NT2/D1 (cell line): Measurements from ENCODE around the gene INTS2.

Experiments
- DNase-seq: peaks from one replicate; pipeline ENCODE4 v3.0.0-alpha.2; 2011; ENCODE audit warnings: low read depth, low spot score
- H3K27me3 ChIP-seq: 2 replicates; pipeline ENCODE4 v1.6.0; 2011; ENCODE audit warnings: mild to moderate bottlenecking; ENCODE audit not compliant: insufficient read length, insufficient read depth
- H3K36me3 ChIP-seq: 2 replicates; pipeline ENCODE4 v1.6.1; 2011; ENCODE audit warnings: mild to moderate bottlenecking, low read length, mixed read lengths; ENCODE audit not compliant: insufficient read depth, insufficient read length
- H3K4me1 ChIP-seq: 2 replicates; pipeline ENCODE4 v1.5.1; 2011; ENCODE audit not compliant: insufficient read depth, insufficient read length
- H3K4me3 ChIP-seq: 2 replicates; pipeline ENCODE4 v1.5.1; 2011; ENCODE audit warnings: low read depth; ENCODE audit not compliant: insufficient read length
- H3K9ac ChIP-seq: 2 replicates; pipeline ENCODE4 v1.6.0; 2011; ENCODE audit warnings: low read depth; ENCODE audit not compliant: insufficient read length
- H3K9me3 ChIP-seq: 2 replicates; pipeline ENCODE4 v1.5.1; 2011; ENCODE audit warnings: mild to moderate bottlenecking, low read length; ENCODE audit not compliant: insufficient read depth
- SUZ12 ChIP-seq: IDR thresholded peaks from 2 replicates; pipeline ENCODE4 v1.6.1; 2011; ENCODE audit not compliant: insufficient read length, insufficient read depth; ENCODE audit errors: extremely low read depth
- YY1 ChIP-seq: IDR thresholded peaks from 2 replicates; pipeline ENCODE4 v1.6.1; 2011; ENCODE audit not compliant: insufficient read length, insufficient read depth
- ZNF274 ChIP-seq: IDR thresholded peaks from 2 replicates; pipeline ENCODE4 v1.6.1; 2011; ENCODE audit warnings: mild to moderate bottlenecking, low read depth, low read length

INTS2 gene

DNA sequence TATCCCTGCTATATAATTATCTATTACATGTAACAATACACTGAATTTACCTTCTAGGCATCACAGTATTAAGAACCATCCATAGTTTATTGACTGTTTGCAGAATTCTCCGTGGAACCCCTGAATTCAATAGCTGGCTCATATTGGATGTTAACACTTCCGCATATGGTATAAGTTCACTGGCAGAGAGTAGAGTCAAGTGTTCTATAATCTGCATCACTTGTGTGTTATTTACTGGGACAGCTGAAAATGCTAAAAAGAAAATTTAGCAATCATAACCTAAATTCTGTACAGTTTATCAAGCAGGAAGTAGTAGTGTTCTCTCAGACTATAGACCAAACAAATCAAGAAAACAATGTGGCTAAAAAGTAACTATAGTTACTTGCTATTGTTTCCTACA is 49.9 kb downstream of the INTS2 start:
- H3K36me3 ChIP-seq, result peaks cover 28% of the 10 kb centered on the region
- no peaks in the 10 kb centered on the region for H3K27me3 ChIP-seq
- no peaks in the 10 kb centered on the region for H3K4me1 ChIP-seq
- no peaks in the 10 kb centered on the region for H3K9me3 ChIP-seq
- no peak overlapping the region for H3K4me3 ChIP-seq
- DNase-seq, result no peak
- no peak for TF ChIP-seq ZNF274
- no peak for TF ChIP-seq SUZ12
- TF ChIP-seq YY1, result no peak
- H3K9ac ChIP-seq, result no peak overlapping the region

GRCh38 chr17:61875804-61876203 is 52.0 kb downstream of the INTS2 start:
- no peaks in the 10 kb centered on the region for H3K27me3 ChIP-seq
- TF ChIP-seq SUZ12 (no peak), ZNF274 (no peak), YY1 (no peak)
- peaks cover 39% of the 10 kb centered on the region for H3K36me3 ChIP-seq
- no peak for DNase-seq
- no peak overlapping the region for H3K9ac ChIP-seq
- H3K9me3 ChIP-seq, result no peaks in the 10 kb centered on the region
- no peak overlapping the region for H3K4me3 ChIP-seq
- H3K4me1 ChIP-seq, result no peaks in the 10 kb centered on the region

DNA sequence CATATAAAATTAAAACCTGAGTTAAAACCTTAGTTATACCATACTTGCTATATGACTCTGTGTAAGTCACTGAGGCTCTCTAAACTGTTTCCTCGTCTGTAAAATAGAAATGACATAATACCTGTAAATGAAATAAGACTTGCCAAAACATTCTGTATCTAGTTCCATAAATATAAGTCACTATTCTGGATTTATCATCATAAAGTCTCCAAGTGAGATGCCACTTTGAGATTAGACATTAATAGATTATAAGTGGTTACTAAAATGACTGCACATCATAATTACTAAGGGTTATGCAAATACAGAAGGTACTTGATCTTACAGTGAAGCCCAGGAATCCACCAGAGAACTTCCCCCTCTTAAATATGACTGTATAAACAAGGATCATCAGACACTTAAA is 52.5 kb downstream of the INTS2 start:
- no peak for DNase-seq
- TF ChIP-seq ZNF274, result no peak
- TF ChIP-seq YY1, result no peak
- no peak for TF ChIP-seq SUZ12
- Histone ChIP-seq H3K4me1 (no peaks in the 10 kb centered on the region), H3K36me3 (peaks cover 41% of the 10 kb centered on the region), H3K27me3 (no peaks in the 10 kb centered on the region), H3K4me3 (no peak overlapping the region), H3K9me3 (no peaks in the 10 kb centered on the region), H3K9ac (no peak overlapping the region)

GRCh38 chr17:61874075-61874474 is 53.7 kb downstream of the INTS2 start:
- no peak for TF ChIP-seq YY1
- no peak for TF ChIP-seq ZNF274
- TF ChIP-seq SUZ12, result no peak
- Histone ChIP-seq H3K4me1 (no peaks in the 10 kb centered on the region), H3K36me3 (peaks cover 43% of the 10 kb centered on the region), H3K27me3 (no peaks in the 10 kb centered on the region), H3K4me3 (no peak overlapping the region), H3K9me3 (no peaks in the 10 kb centered on the region), H3K9ac (no peak overlapping the region)
- DNase-seq, result no peak

GRCh38 chr17:61872099-61872498 is 55.7 kb downstream of the INTS2 start:
- Histone ChIP-seq H3K9me3 (no peaks in the 10 kb centered on the region), H3K27me3 (no peaks in the 10 kb centered on the region), H3K4me1 (no peaks in the 10 kb centered on the region), H3K9ac (no peak overlapping the region), H3K36me3 (peaks cover 56% of the 10 kb centered on the region), H3K4me3 (no peak overlapping the region)
- no peak for DNase-seq
- TF ChIP-seq ZNF274, result no peak
- no peak for TF ChIP-seq SUZ12

GRCh38 chr17:61869138-61869537 is 58.6 kb downstream of the INTS2 start:
- TF ChIP-seq SUZ12 (no peak), ZNF274 (no peak), YY1 (no peak)
- DNase-seq, result no peak
- Histone ChIP-seq H3K9me3 (no peaks in the 10 kb centered on the region), H3K4me3 (no peak overlapping the region), H3K4me1 (no peaks in the 10 kb centered on the region), H3K36me3 (peaks cover 42% of the 10 kb centered on the region), H3K27me3 (no peaks in the 10 kb centered on the region), H3K9ac (no peak overlapping the region)

- no peaks in the 10 kb centered on the region for H3K4me1 ChIP-seq
- no peak for DNase-seq
- no peak for TF ChIP-seq SUZ12
- TF ChIP-seq ZNF274, result no peak
- no peak for TF ChIP-seq YY1
- H3K9me3 ChIP-seq, result no peaks in the 10 kb centered on the region
- no peaks in the 10 kb centered on the region for H3K27me3 ChIP-seq
- no peak overlapping the region for H3K9ac ChIP-seq
- peaks cover 42% of the 10 kb centered on the region for H3K36me3 ChIP-seq
- no peak overlapping the region for H3K4me3 ChIP-seq
Measured at GRCh38 chr17:61868074-61868473, 59.7 kb downstream of the INTS2 start.

DNA sequence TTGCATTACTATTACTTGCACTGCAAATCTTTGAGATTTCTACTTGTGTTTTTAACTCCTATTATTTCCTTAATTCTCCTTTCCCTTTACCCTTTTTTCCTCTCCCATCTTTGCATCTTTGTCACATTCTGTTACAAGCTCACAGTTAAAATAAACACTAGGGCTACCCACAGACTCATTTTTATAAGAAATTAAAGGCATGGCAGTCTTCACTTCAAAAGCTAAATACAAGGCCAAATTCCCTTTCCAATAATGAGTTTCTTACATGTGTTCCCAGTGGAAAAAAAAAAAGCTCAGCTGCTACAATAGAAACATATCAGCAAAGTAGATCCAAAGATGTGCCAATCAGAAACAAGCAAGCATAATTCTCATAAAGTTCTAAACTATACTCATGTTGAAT is 60.7 kb downstream of the INTS2 start:
- no peaks in the 10 kb centered on the region for H3K4me1 ChIP-seq
- no peak overlapping the region for H3K4me3 ChIP-seq
- H3K27me3 ChIP-seq, result no peaks in the 10 kb centered on the region
- no peak for DNase-seq
- H3K9me3 ChIP-seq, result no peaks in the 10 kb centered on the region
- no peak overlapping the region for H3K9ac ChIP-seq
- peaks cover 40% of the 10 kb centered on the region for H3K36me3 ChIP-seq
- TF ChIP-seq SUZ12, result no peak
- no peak for TF ChIP-seq ZNF274
- TF ChIP-seq YY1, result no peak

GRCh38 chr17:61863801-61864126 is 64.0 kb downstream of the INTS2 start:
- Histone ChIP-seq H3K9ac (peak overlapping the region; percentile 74), H3K9me3 (no peaks in the 10 kb centered on the region), H3K36me3 (peaks cover 42% of the 10 kb centered on the region), H3K4me3 (peak overlapping the region; percentile 62), H3K27me3 (no peaks in the 10 kb centered on the region), H3K4me1 (no peaks in the 10 kb centered on the region)
- DNase-seq, result no peak
- TF ChIP-seq YY1 (no peak), ZNF274 (no peak), SUZ12 (no peak)
